WERI-Rb-1 (cell line): ENCODE results near the gene CTLA4.

Source experiments
- DNase-seq: peaks from one replicate; pipeline ENCODE4 v3.0.0-alpha.2; 2020
- H3K27ac ChIP-seq: fragments of 250-450 bp; sonication (Bioruptor Pico); 2 replicates; pipeline ENCODE4 v1.5.1; 2020; ENCODE audit warnings: mild to moderate bottlenecking, moderate library complexity
- H3K27me3 ChIP-seq: fragments of 250-450 bp; sonication (Bioruptor Pico); 2 replicates; pipeline ENCODE4 v1.5.1; 2021; ENCODE audit warnings: mild to moderate bottlenecking, low read depth, moderate library complexity; ENCODE audit not compliant: insufficient read depth, severe bottlenecking
- H3K36me3 ChIP-seq: fragments of 250-450 bp; sonication (Bioruptor Pico); 2 replicates; pipeline ENCODE4 v1.5.1; 2020; ENCODE audit warnings: mild to moderate bottlenecking, moderate library complexity
- H3K4me3 ChIP-seq: 2 replicates; pipeline ENCODE4 v1.5.1; 2011; ENCODE audit warnings: low read depth, mild to moderate bottlenecking, control low read depth, low read length
- H3K9me3 ChIP-seq: fragments of 250-450 bp; sonication (Bioruptor Pico); 2 replicates; pipeline ENCODE4 v1.5.1; 2021; ENCODE audit warnings: mild to moderate bottlenecking, moderate library complexity; ENCODE audit not compliant: severe bottlenecking
- CTCF ChIP-seq: IDR thresholded peaks from 2 replicates; pipeline ENCODE4 v1.5.1; 2011; ENCODE audit warnings: low read depth, mild to moderate bottlenecking, control low read depth, inconsistent platforms, low read length

The CTLA4 gene

GRCh38 chr2:203893401-203893800 is 25.8 kb downstream of the CTLA4 start:
- Histone ChIP-seq H3K27me3 (no peaks in the 10 kb centered on the region), H3K4me3 (no peak overlapping the region), H3K9me3 (no peaks in the 10 kb centered on the region), H3K27ac (no peak overlapping the region), H3K36me3 (no peaks in the 10 kb centered on the region)
- no peak for DNase-seq
- no peak for TF ChIP-seq CTCF

GRCh38 chr2:203893840-203894239 is 26.3 kb downstream of the CTLA4 start:
- TF ChIP-seq CTCF = no peak
- H3K36me3 ChIP-seq = no peaks in the 10 kb centered on the region

GRCh38 chr2:203894262-203894661 is 26.7 kb downstream of the CTLA4 start:
- no peak overlapping the region for H3K27ac ChIP-seq
- no peaks in the 10 kb centered on the region for H3K36me3 ChIP-seq
- TF ChIP-seq CTCF = no peak
- no peaks in the 10 kb centered on the region for H3K9me3 ChIP-seq
- no peak for DNase-seq
- H3K27me3 ChIP-seq = no peaks in the 10 kb centered on the region
- H3K4me3 ChIP-seq = no peak overlapping the region

More at GRCh38 chr2:203893840-203894239, 26.3 kb downstream of the CTLA4 start:
- no peaks in the 10 kb centered on the region for H3K27me3 ChIP-seq
- DNase-seq = no peak
- H3K27ac ChIP-seq = no peak overlapping the region
- no peak overlapping the region for H3K4me3 ChIP-seq
- no peaks in the 10 kb centered on the region for H3K9me3 ChIP-seq

- no peak for TF ChIP-seq CTCF
- no peaks in the 10 kb centered on the region for H3K36me3 ChIP-seq
- no peaks in the 10 kb centered on the region for H3K27me3 ChIP-seq
- H3K9me3 ChIP-seq = peaks cover 8% of the 10 kb centered on the region
- no peak for DNase-seq
- no peak overlapping the region for H3K27ac ChIP-seq
- H3K4me3 ChIP-seq = no peak overlapping the region
Measured at GRCh38 chr2:203897544-203897943, 30.0 kb downstream of the CTLA4 start.

- no peak overlapping the region for H3K4me3 ChIP-seq
- DNase-seq = no peak
- no peaks in the 10 kb centered on the region for H3K27me3 ChIP-seq
- peaks cover 8% of the 10 kb centered on the region for H3K9me3 ChIP-seq
- no peak for TF ChIP-seq CTCF
- H3K36me3 ChIP-seq = no peaks in the 10 kb centered on the region
- no peak overlapping the region for H3K27ac ChIP-seq
Measured at GRCh38 chr2:203898657-203899056, 31.1 kb downstream of the CTLA4 start.

GRCh38 chr2:203900253-203900652 is 32.7 kb downstream of the CTLA4 start:
- Histone ChIP-seq H3K27me3 (no peaks in the 10 kb centered on the region), H3K9me3 (peaks cover 8% of the 10 kb centered on the region), H3K36me3 (no peaks in the 10 kb centered on the region), H3K27ac (no peak overlapping the region), H3K4me3 (no peak overlapping the region)
- DNase-seq = no peak
- TF ChIP-seq CTCF = no peak
